ENCODE data around the gene METTL13. TPM values are rescaled to one million over a fixed set of nuclear protein-coding genes. Genes with fewer than 3 reads are reported as not detected.

Gene METTL13
- total RNA-seq, 1 donor from 2014 or later = 22.0 TPM

DNA sequence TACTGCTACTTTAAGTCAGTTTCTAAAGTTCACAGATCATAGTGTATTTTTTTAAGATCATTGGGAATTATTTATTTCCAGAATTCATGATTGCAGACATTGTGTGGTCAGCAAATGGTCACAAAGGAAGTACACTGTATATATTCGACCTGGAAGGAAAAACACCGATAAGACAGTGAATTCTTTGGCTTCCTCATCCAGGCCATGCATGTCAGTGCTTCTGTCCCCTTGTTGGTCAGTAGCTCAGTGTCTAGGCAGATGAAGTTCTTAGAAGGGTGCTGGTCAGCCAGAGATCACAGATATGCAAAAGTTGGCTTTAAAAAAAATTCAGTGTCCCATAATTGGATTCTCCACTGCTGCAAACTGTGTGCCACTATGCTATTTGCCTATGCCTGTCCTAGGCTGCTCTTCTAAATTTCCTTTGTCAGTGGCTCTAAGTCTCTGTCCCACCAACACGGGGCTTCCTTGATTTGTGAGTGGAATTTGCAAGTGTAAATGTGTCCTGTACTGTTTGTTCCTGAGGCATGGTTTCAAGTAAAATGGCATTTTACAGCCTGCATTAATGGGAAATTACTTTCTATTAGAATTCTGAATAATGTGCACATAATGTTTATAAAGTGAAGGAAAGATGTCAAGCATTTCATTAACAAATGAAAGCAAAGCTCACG, 27.6 kb upstream of the METTL13 start:
- Mint-ChIP-seq H3K27me3 (ENCODE audit: unreplicated experiment) (peaks cover 24% of the 10 kb centered on the region), H3K27ac (ENCODE audit: unreplicated experiment) (no peak overlapping the region), H3K36me3 (ENCODE audit: unreplicated experiment) (no peaks in the 10 kb centered on the region), H3K4me3 (ENCODE audit: unreplicated experiment) (peak overlapping the region; percentile 14), H3K4me1 (ENCODE audit: unreplicated experiment) (peaks cover 9% of the 10 kb centered on the region), H3K9me3 (ENCODE audit: unreplicated experiment) (no peaks in the 10 kb centered on the region)
- no peak for DNase-seq (ENCODE audit: extremely low spot score, unreplicated experiment)
- TF ChIP-seq CTCF (IDR thresholded peaks at IDR 0.05) = no peak

DNA sequence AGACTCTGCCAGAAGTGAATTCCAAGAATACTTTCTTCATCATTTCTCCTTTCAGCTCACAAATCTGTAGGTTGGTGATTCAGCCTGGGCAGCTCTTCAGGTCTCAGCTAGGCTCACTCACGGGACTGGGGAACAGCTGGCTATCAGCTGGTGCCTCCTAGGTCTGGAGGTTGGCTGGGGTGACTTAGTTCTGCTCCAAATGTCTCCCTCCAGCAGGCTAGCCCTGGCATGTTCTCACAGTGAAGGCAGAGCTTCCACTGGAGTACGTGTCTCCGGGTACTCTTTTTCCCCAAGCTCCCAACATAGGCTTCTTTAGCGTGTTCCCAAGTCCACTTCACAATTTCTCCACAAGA, 27.1 kb upstream of the METTL13 start:
- Mint-ChIP-seq H3K9me3 (ENCODE audit: unreplicated experiment) (no peaks in the 10 kb centered on the region), H3K27ac (ENCODE audit: unreplicated experiment) (peak overlapping the region; percentile 58), H3K4me3 (ENCODE audit: unreplicated experiment) (no peak overlapping the region), H3K27me3 (ENCODE audit: unreplicated experiment) (peaks cover 26% of the 10 kb centered on the region), H3K4me1 (ENCODE audit: unreplicated experiment) (peaks cover 9% of the 10 kb centered on the region), H3K36me3 (ENCODE audit: unreplicated experiment) (no peaks in the 10 kb centered on the region)
- no peak for DNase-seq (ENCODE audit: extremely low spot score, unreplicated experiment)
- TF ChIP-seq CTCF (IDR thresholded peaks at IDR 0.05) = no peak

DNA sequence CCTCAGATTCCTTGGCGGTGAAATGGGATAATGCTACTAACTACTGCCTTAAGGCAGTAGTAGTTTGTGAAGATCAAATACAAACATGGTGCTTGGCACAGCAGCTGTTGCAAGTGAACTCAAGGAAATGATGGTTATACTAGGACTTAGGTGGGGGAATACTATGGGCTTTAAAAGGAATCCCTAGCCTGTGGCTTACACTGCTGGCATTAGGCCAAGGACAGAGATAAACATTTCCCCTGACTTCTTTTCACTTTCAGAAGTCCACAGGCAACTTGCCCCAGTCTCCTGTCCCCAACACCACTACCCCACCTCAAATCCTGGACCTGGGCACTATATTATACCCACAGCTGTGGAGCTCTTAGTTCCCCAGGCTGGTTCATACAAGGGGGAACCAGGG, 26.5 kb upstream of the METTL13 start:
- no peak for DNase-seq (ENCODE audit: extremely low spot score, unreplicated experiment)
- no peak overlapping the region for H3K27ac Mint-ChIP-seq (ENCODE audit: unreplicated experiment)
- H3K36me3 Mint-ChIP-seq (ENCODE audit: unreplicated experiment) = no peaks in the 10 kb centered on the region
- peaks cover 26% of the 10 kb centered on the region for H3K27me3 Mint-ChIP-seq (ENCODE audit: unreplicated experiment)
- no peak overlapping the region for H3K4me3 Mint-ChIP-seq (ENCODE audit: unreplicated experiment)
- no peak for TF ChIP-seq CTCF (IDR thresholded peaks at IDR 0.05)
- peaks cover 9% of the 10 kb centered on the region for H3K4me1 Mint-ChIP-seq (ENCODE audit: unreplicated experiment)
- no peaks in the 10 kb centered on the region for H3K9me3 Mint-ChIP-seq (ENCODE audit: unreplicated experiment)

DNA sequence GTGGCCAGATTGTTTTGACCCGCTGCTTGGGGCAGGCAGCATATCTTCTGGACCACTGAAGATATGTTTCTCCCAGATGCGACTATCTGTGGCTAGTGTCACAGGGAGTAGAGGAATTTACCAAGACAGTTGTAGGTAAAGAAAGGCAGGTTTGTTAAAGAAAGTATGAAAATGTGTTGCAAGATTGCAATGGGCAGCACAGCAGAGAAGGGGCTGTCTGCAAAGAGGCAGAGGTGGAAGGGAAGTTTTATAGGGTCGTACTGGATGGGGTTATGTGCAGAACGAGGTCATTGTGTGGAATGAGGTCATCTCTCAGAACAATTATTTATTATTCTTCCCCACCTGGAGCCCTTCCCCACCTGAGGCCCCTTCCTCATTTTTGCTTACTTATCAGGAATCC, 24.6 kb upstream of the METTL13 start:
- Mint-ChIP-seq H3K4me3 (ENCODE audit: unreplicated experiment) (no peak overlapping the region), H3K4me1 (ENCODE audit: unreplicated experiment) (peaks cover 9% of the 10 kb centered on the region), H3K27ac (ENCODE audit: unreplicated experiment) (no peak overlapping the region), H3K9me3 (ENCODE audit: unreplicated experiment) (no peaks in the 10 kb centered on the region), H3K27me3 (ENCODE audit: unreplicated experiment) (peaks cover 28% of the 10 kb centered on the region), H3K36me3 (ENCODE audit: unreplicated experiment) (no peaks in the 10 kb centered on the region)
- DNase-seq (ENCODE audit: extremely low spot score, unreplicated experiment) = no peak
- TF ChIP-seq CTCF (IDR thresholded peaks at IDR 0.05) = no peak

GRCh38 chr1:171758011-171758410, 23.4 kb upstream of the METTL13 start:
- Mint-ChIP-seq H3K27me3 (ENCODE audit: unreplicated experiment) (peaks cover 39% of the 10 kb centered on the region), H3K4me1 (ENCODE audit: unreplicated experiment) (peaks cover 9% of the 10 kb centered on the region), H3K36me3 (ENCODE audit: unreplicated experiment) (no peaks in the 10 kb centered on the region), H3K27ac (ENCODE audit: unreplicated experiment) (no peak overlapping the region), H3K4me3 (ENCODE audit: unreplicated experiment) (no peak overlapping the region), H3K9me3 (ENCODE audit: unreplicated experiment) (no peaks in the 10 kb centered on the region)
- no peak for TF ChIP-seq CTCF (IDR thresholded peaks at IDR 0.05)
- no peak for DNase-seq (ENCODE audit: extremely low spot score, unreplicated experiment)

Measured in osteocyte (in vitro differentiated cells).